K562 (cell line): ENCODE results near the gene MINDY4B. TPM values are rescaled to one million over a fixed set of nuclear protein-coding genes. Genes with fewer than 3 reads are reported as not detected.

ENCODE experiments used
- ATAC-seq: fragments of 200-7000 bp; cut with Tn5 transposase; 3 replicates; pipeline ENCODE4 v1.9.1; 2020; ENCODE audit warnings: moderate library complexity
- BruUV-seq: library from RNA; stranded (reverse); fragments of 400-500 nt; replicated peaks from 2 replicates; lab custom pipeline; 2021; lab: Mats Ljungman, UMichigan
- CTCF ChIA-PET: fragments of 300-600 bp; formaldehyde crosslinking; extraction: SDS; loops from one replicate; lab custom pipeline; 2021; ENCODE audit warnings: low intra/inter-chr PET ratio; lab: Yijun Ruan, JAX
- POLR2A ChIA-PET: fragments of 300-600, 350-650 bp; sonication (Branson Sonifier 250); formaldehyde crosslinking; extraction: SDS; loops from one replicate; lab custom pipeline; 2021; ENCODE audit warnings: antibody characterized with exemption, inconsistent platforms; lab: Yijun Ruan, JAX
- DNase-seq, 4 experiments: peaks; one replicate each; pipeline versions ENCODE4 v3.0.0 to v3.0.0-alpha.2; 2011 to 2018; ENCODE audit warnings: low spot score in 3 of 4, mixed read lengths in 3 of 4; ENCODE audit errors: extremely low read depth in 1 of 4
- FAIRE-seq: peaks from 2 replicates; lab custom pipeline; 2011; peaks lifted over from hg19 to GRCh38; lab: Jason Lieb, UNC
- H2AFZ ChIP-seq: 2 replicates; pipeline ENCODE4 v1.6.0; 2011; ENCODE audit warnings: low read depth, low read length, control low read depth, inconsistent platforms
- H3K27ac ChIP-seq: fragments of 200-600 bp; 3 replicates; pipeline ENCODE4 v1.8.0; 2011; ENCODE audit warnings: low read depth, mild to moderate bottlenecking, control low read depth, inconsistent platforms, low read length, moderate library complexity, mixed read lengths; ENCODE audit errors: extremely low read depth
- H3K27me3 ChIP-seq, 2 experiments: fragments of 300-600 bp in 1 of 2; 2 replicates in 1 of 2; 3 replicates in 1 of 2; pipeline versions ENCODE4 v1.6.0 to v1.8.0; 2011; ENCODE audit warnings: inconsistent platforms in 2 of 2, low read length in 2 of 2, mild to moderate bottlenecking in 1 of 2, mixed read lengths in 1 of 2, moderate library complexity in 1 of 2; ENCODE audit not compliant: control insufficient read depth in 2 of 2, insufficient read depth in 2 of 2
- H3K36me3 ChIP-seq: fragments of 300-600 bp; 3 replicates; pipeline ENCODE4 v1.8.0; 2011; ENCODE audit warnings: mild to moderate bottlenecking, low read length, inconsistent platforms; ENCODE audit not compliant: control insufficient read depth, insufficient read depth
- H3K4me1 ChIP-seq, 2 experiments: fragments of 200-600 bp in 1 of 2; replicated peaks in 1 of 2; 2 replicates in 1 of 2; 3 replicates in 1 of 2; pipeline versions ENCODE4 v1.5.1 to v1.8.0; 2011; ENCODE audit warnings: inconsistent platforms in 2 of 2, low read length in 2 of 2, mild to moderate bottlenecking in 1 of 2, mixed read lengths in 1 of 2, moderate library complexity in 1 of 2; ENCODE audit not compliant: control insufficient read depth in 2 of 2, insufficient read depth in 2 of 2
- H3K4me2 ChIP-seq: 2 replicates; pipeline ENCODE4 v1.6.1; 2011; ENCODE audit warnings: low read length, control low read depth, inconsistent platforms, mixed read lengths; ENCODE audit not compliant: insufficient read depth
- H3K4me3 ChIP-seq: fragments of 200-600 bp; sonication (generic), shearing (Covaris generic); 2 replicates; pipeline ENCODE4 v1.5.1; 2016; ENCODE audit warnings: control low read depth, inconsistent platforms
- H3K79me2 ChIP-seq: fragments of 200-600 bp; 3 replicates; pipeline ENCODE4 v1.8.0; 2011; ENCODE audit warnings: low read length, inconsistent platforms; ENCODE audit not compliant: control insufficient read depth, insufficient read depth
- H3K9ac ChIP-seq, 2 experiments: 2 replicates each; pipeline versions ENCODE4 v1.6.0 to v1.6.1; 2011; ENCODE audit warnings: low read depth in 2 of 2, low read length in 2 of 2, control low read depth in 1 of 2, inconsistent platforms in 1 of 2, mild to moderate bottlenecking in 1 of 2, mixed read lengths in 1 of 2; ENCODE audit not compliant: insufficient read depth in 1 of 2
- H3K9me1 ChIP-seq: one replicate; pipeline ENCODE4 v1.6.0; 2011; ENCODE audit warnings: inconsistent platforms, mild to moderate bottlenecking, low read length, moderate library complexity; ENCODE audit not compliant: control insufficient read depth, insufficient read depth
- H3K9me3 ChIP-seq: replicated peaks from 2 replicates; pipeline ENCODE4 v1.5.1; 2011; ENCODE audit warnings: low read depth, low read length, inconsistent platforms; ENCODE audit not compliant: control insufficient read depth, insufficient read depth
- H4K20me1 ChIP-seq: replicated peaks from 2 replicates; pipeline ENCODE4 v1.6.1; 2011; ENCODE audit warnings: low read length, inconsistent platforms, mixed read lengths; ENCODE audit not compliant: control insufficient read depth, insufficient read depth
- ARID1B ChIP-seq: fragments of 450-650 bp; IDR thresholded peaks from 2 replicates; pipeline ENCODE4 v1.6.1; 2016; ENCODE audit warnings: antibody characterized with exemption, mild to moderate bottlenecking, inconsistent platforms
- BACH1 ChIP-seq: fragments of 200-800 bp; sonication (Bioruptor generic); IDR thresholded peaks from 2 replicates; pipeline ENCODE4 v1.6.1; 2016; ENCODE audit warnings: missing genetic modification characterization, missing compliant biosample characterization
- MYC ChIP-seq, 2 experiments: fragments of 250-450 bp in 1 of 2; sonication (Bioruptor Pico) in 1 of 2; IDR thresholded peaks; 2 replicates each; pipeline versions ENCODE4 v1.5.1 to v1.6.1; 2012 to 2021; ENCODE audit warnings: low read depth in 2 of 2, borderline replicate concordance in 1 of 2, improper control_type of control experiment in 1 of 2, low read length in 1 of 2, mild to moderate bottlenecking in 1 of 2, moderate library complexity in 1 of 2
- NR1H2 ChIP-seq: sonication (generic); formaldehyde crosslinking; IDR thresholded peaks from 2 replicates; pipeline ENCODE4 v1.4.0; 2020; ENCODE audit warnings: mild to moderate bottlenecking, missing genetic modification reagents
- PCBP2 ChIP-seq: fragments of 200-400 bp; formaldehyde crosslinking; IDR thresholded peaks from 2 replicates; pipeline ENCODE4 v1.6.1; 2018; ENCODE audit warnings: low read length, low read depth, mild to moderate bottlenecking, moderate library complexity; ENCODE audit not compliant: poor library complexity, severe bottlenecking
- RBFOX2 ChIP-seq: fragments of 200-400 bp; formaldehyde crosslinking; IDR thresholded peaks from 2 replicates; pipeline ENCODE4 v1.6.1; 2017; ENCODE audit warnings: low read depth, mild to moderate bottlenecking, low read length, moderate library complexity
- SREBF1 ChIP-seq: fragments of 150-350 bp; IDR thresholded peaks from 2 replicates; pipeline ENCODE4 v1.6.1; 2014; ENCODE audit warnings: antibody characterized with exemption, low read depth, low read length, borderline replicate concordance
- ZNF134 ChIP-seq: fragments of 250-450 bp; sonication (Bioruptor Pico); conservative IDR thresholded peaks from 2 replicates; pipeline ENCODE4 v1.4.0; 2020
- WGBS: fragments of 100-300 bp; shearing (Covaris generic); methylation state at CpG from one replicate; pipeline ENCODE4 v1.1.6; 2016; ENCODE audit warnings: low coverage, mixed read lengths; ENCODE audit not compliant: insufficient coverage; ENCODE audit errors: missing lambda C conversion rate; 5-methylcytosine and 5-hydroxymethylcytosine counted together
- in situ Hi-C: fragments of 300-500 bp; cut with MboI; formaldehyde crosslinking; loops from 4 replicates; pipeline ENCODE4 v1.15.0; 2018; ENCODE audit warnings: inconsistent platforms, mixed read lengths
- intact Hi-C: fragments of 100-400 bp; cut with micrococcal nuclease; formaldehyde crosslinking; loops from 2 replicates; pipeline ENCODE4 v1.14.2; 2022
- polyA plus RNA-seq, 8 experiments: library from polyadenylated mRNA; depleted of rRNA in 4 of 8; stranded (reverse) in 5 of 8; unstranded in 3 of 8; fragments of >200 nt; fragmentation: Nextera tagmentation in 2 of 8; fragmentation: Illumina TruSeq in 1 of 8; extraction: Ambion mirVana in 2 of 8; extraction: Trizol in 1 of 8; gene quantifications; 2 replicates each; pipeline versions ENCODE4 v1.2.1 to v1.2.3, GENCODE V29; 2011 to 2014; ENCODE audit warnings: inconsistent platforms in 1 of 8, missing spikeins in 1 of 8
- total RNA-seq, 7 experiments: library from RNA; depleted of rRNA in 6 of 7; stranded (reverse); fragments of >200 nt in 6 of 7; fragmentation: Illumina TruSeq in 2 of 7; extraction: Trizol in 2 of 7; gene quantifications; 2 replicates each; pipeline versions ENCODE4 v1.2.1 to v1.2.3, GENCODE V29; 2011 to 2021; ENCODE audit warnings: low replicate concordance in 1 of 7
- TF ChIP-seq, protein P1 (sequence below): fragments of 250-450 bp; sonication (Bioruptor Pico); IDR thresholded peaks from 2 replicates; pipeline ENCODE4 v1.5.0; 2021
- TF ChIP-seq, protein P2 (sequence below): sonication (generic); formaldehyde crosslinking; IDR thresholded peaks from 2 replicates; pipeline ENCODE4 v1.8.1; 2023; ENCODE audit warnings: mild to moderate bottlenecking, missing genetic modification reagents
- TF ChIP-seq, protein P3 (sequence below): sonication (generic); formaldehyde crosslinking; IDR thresholded peaks from 2 replicates; pipeline ENCODE4 v1.8.0; 2022; ENCODE audit warnings: mild to moderate bottlenecking, missing genetic modification reagents
- TF ChIP-seq, protein P4 (sequence below): fragments of 250-450 bp; sonication (Bioruptor Pico); IDR thresholded peaks from 2 replicates; pipeline ENCODE4 v1.4.0; 2020; ENCODE audit warnings: mild to moderate bottlenecking, moderate library complexity

Gene MINDY4B
- total and polyA plus RNA-seq, 9 of the 15 experiments (the other 6 are each of a cell fraction or from before 2014, with no cell fraction given): not detected

DNA sequence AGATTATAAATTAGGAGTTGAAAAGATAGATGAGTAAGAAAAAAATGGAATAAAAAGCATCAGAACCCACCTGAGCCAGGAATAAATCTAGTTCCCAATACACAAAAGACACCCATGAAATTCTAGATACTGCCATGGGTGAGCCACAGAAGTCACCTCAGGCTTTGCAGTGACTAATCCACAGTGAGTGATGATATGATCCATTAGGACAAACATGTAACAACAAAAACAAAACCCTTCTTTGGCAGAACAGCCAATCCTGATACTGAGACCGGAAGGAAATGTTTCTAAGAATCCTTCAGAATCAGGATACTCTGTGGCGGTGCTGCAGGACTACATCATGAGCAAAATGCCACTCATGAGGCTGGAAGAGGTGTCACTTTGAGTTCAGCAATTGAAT is 15.0 kb upstream of the MINDY4B start:
- CTCF ChIA-PET: interaction anchor here (0.7 kb wide), 1 partner anchor 969 kb away, joined by 4 read pairs; no protein-coding TSS in a partner anchor
- DNase-seq (no peak), FAIRE-seq (no peak), ATAC-seq (no peak)
- POLR2A ChIA-PET: no interaction called here
- Histone ChIP-seq H3K9me3 (no peaks in the 10 kb centered on the region), H3K4me3 (no peak overlapping the region), H3K9me1 (no peaks in the 10 kb centered on the region), H3K27ac (no peak overlapping the region), H3K36me3 (no peaks in the 10 kb centered on the region), H3K4me1 (no peaks in the 10 kb centered on the region), H4K20me1 (no peaks in the 10 kb centered on the region), H3K79me2 (no peaks in the 10 kb centered on the region), H2AFZ (no peak overlapping the region), H3K9ac (no peak overlapping the region), H3K4me2 (no peak overlapping the region), H3K27me3 (peaks cover 0 to 25% of the 10 kb centered on the region in 2 experiments; a peak in 3 of 5 replicates)
- BruUV-seq: no TSS peak
- intact Hi-C loops: no loop called here
- WGBS: 0% methylated on average over 2 of the region's 2 CpGs
- in situ Hi-C loops: no loop called here
- TF ChIP-seq MYC (IDR thresholded peaks at IDR 0.05; ENCODE audit: low read depth, low read length): no peak
- TF ChIP-seq MYC (CRISPR knock-in tag; IDR thresholded peaks at IDR 0.05; ENCODE audit: borderline replicate concordance, low read depth): no peak
- TF ChIP-seq, protein P1, sequence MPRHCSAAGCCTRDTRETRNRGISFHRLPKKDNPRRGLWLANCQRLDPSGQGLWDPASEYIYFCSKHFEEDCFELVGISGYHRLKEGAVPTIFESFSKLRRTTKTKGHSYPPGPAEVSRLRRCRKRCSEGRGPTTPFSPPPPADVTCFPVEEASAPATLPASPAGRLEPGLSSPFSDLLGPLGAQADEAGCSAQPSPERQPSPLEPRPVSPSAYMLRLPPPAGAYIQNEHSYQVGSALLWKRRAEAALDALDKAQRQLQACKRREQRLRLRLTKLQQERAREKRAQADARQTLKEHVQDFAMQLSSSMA (CRISPR knock-in tag): no peak
- TF ChIP-seq, protein P2, sequence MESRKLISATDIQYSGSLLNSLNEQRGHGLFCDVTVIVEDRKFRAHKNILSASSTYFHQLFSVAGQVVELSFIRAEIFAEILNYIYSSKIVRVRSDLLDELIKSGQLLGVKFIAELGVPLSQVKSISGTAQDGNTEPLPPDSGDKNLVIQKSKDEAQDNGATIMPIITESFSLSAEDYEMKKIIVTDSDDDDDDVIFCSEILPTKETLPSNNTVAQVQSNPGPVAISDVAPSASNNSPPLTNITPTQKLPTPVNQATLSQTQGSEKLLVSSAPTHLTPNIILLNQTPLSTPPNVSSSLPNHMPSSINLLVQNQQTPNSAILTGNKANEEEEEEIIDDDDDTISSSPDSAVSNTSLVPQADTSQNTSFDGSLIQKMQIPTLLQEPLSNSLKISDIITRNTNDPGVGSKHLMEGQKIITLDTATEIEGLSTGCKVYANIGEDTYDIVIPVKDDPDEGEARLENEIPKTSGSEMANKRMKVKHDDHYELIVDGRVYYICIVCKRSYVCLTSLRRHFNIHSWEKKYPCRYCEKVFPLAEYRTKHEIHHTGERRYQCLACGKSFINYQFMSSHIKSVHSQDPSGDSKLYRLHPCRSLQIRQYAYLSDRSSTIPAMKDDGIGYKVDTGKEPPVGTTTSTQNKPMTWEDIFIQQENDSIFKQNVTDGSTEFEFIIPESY (CRISPR knock-in tag): no peak
- no peak for TF ChIP-seq SREBF1
- TF ChIP-seq, protein P3, sequence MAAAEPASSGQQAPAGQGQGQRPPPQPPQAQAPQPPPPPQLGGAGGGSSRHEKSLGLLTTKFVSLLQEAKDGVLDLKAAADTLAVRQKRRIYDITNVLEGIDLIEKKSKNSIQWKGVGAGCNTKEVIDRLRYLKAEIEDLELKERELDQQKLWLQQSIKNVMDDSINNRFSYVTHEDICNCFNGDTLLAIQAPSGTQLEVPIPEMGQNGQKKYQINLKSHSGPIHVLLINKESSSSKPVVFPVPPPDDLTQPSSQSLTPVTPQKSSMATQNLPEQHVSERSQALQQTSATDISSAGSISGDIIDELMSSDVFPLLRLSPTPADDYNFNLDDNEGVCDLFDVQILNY (CRISPR knock-in tag): no peak
- TF ChIP-seq, protein P4, sequence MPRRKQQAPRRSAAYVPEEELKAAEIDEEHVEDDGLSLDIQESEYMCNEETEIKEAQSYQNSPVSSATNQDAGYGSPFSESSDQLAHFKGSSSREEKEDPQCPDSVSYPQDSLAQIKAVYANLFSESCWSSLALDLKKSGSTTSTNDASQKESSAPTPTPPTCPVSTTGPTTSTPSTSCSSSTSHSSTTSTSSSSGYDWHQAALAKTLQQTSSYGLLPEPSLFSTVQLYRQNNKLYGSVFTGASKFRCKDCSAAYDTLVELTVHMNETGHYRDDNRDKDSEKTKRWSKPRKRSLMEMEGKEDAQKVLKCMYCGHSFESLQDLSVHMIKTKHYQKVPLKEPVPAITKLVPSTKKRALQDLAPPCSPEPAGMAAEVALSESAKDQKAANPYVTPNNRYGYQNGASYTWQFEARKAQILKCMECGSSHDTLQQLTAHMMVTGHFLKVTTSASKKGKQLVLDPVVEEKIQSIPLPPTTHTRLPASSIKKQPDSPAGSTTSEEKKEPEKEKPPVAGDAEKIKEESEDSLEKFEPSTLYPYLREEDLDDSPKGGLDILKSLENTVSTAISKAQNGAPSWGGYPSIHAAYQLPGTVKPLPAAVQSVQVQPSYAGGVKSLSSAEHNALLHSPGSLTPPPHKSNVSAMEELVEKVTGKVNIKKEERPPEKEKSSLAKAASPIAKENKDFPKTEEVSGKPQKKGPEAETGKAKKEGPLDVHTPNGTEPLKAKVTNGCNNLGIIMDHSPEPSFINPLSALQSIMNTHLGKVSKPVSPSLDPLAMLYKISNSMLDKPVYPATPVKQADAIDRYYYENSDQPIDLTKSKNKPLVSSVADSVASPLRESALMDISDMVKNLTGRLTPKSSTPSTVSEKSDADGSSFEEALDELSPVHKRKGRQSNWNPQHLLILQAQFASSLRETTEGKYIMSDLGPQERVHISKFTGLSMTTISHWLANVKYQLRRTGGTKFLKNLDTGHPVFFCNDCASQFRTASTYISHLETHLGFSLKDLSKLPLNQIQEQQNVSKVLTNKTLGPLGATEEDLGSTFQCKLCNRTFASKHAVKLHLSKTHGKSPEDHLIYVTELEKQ (CRISPR knock-in tag): no peak
- no peak for TF ChIP-seq RBFOX2
- no peak for TF ChIP-seq ARID1B
- no peak for TF ChIP-seq ZNF134 (CRISPR knock-in tag)
- no peak for TF ChIP-seq PCBP2
- TF ChIP-seq NR1H2 (CRISPR knock-in tag): no peak
- TF ChIP-seq BACH1 (tag): no peak
